Fibroblast of villous mesenchyme (primary cell): ENCODE data around the gene RGL3. TPM values are rescaled to one million over a fixed set of nuclear protein-coding genes. Genes with fewer than 3 reads are reported as not detected.
"Not testable (repeated sequence)": the region's sequence is repeated elsewhere in the genome, so short reads cannot be mapped to it uniquely, and the experiment has no call there.

Experiments used
- DNase-seq: peaks from one replicate; pipeline ENCODE4 v3.0.0-alpha.2; 2010; ENCODE audit warnings: low read depth
- H3K4me3 ChIP-seq: 2 replicates; pipeline ENCODE4 v1.5.1; 2011; ENCODE audit warnings: low read depth, mild to moderate bottlenecking, low read length
- total RNA-seq: library from RNA; depleted of rRNA; stranded (reverse); fragments of >200 nt; gene quantifications from 2 replicates; pipeline ENCODE4 v1.2.3, GENCODE V29; 2012
- TF ChIP-seq, protein P1 (sequence below): IDR thresholded peaks from 2 replicates; pipeline ENCODE4 v1.5.1; 2012; ENCODE audit warnings: low read depth, mild to moderate bottlenecking, low read length; ENCODE audit not compliant: insufficient read depth

The RGL3 gene, protein sequence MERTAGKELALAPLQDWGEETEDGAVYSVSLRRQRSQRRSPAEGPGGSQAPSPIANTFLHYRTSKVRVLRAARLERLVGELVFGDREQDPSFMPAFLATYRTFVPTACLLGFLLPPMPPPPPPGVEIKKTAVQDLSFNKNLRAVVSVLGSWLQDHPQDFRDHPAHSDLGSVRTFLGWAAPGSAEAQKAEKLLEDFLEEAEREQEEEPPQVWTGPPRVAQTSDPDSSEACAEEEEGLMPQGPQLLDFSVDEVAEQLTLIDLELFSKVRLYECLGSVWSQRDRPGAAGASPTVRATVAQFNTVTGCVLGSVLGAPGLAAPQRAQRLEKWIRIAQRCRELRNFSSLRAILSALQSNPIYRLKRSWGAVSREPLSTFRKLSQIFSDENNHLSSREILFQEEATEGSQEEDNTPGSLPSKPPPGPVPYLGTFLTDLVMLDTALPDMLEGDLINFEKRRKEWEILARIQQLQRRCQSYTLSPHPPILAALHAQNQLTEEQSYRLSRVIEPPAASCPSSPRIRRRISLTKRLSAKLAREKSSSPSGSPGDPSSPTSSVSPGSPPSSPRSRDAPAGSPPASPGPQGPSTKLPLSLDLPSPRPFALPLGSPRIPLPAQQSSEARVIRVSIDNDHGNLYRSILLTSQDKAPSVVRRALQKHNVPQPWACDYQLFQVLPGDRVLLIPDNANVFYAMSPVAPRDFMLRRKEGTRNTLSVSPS
- 0.32 and 1.3 TPM in 2 replicates for total RNA-seq

DNA sequence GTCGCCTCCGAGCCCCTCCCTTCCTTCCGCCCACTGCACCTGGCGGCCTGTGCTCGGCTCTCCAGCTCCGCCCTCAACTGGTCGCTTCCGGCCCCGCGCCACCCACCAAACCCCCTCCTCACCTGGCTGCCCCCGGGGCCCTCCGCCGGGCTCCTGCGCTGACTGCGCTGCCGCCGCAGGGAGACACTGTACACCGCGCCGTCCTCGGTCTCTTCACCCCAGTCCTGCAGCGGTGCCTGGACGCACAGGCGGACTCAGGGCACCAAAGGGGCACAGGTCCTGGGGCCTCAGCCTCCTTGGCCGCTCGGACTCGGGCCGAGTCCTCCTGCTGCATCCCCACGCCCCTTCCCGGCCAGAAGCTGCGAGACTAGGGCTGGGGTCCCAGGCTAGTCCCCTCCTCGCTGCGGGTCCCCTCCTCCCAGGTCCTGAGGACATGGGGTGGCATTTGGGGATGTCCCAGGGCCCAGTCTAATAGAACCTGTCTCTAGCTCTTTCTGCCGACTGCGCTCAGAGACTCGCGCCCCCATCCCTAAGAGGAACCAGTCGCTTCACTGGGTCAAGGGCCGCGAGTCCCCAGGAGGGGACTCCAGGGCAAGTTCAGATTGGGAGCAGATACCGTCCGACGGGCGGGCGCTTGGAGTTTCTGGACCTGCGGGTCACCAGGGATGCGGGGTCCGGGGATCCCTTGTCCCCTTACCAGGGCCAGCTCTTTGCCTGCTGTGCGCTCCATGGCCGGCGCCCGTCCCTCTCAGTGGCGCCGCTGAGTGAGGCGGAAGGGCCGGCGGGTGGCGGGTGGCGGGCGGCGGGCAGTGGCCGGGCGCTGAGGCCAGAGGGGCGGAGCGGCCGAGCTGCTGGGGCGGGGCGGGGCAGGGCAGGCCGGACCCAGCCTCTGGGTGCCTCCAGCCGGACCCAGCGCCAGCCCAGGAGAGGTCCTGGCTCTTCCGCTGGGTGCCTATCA lies at the start of gene RGL3:
Gene RGL3, minus strand, starts transcription at position 766 of the 958 bp plus-strand sequence. Its CDS starts 36 bp downstream, at position 730.
- DNase-seq = no peak
- peak within 1 kb of the TSS; percentile 62 for H3K4me3 ChIP-seq
- TF ChIP-seq, protein P1, sequence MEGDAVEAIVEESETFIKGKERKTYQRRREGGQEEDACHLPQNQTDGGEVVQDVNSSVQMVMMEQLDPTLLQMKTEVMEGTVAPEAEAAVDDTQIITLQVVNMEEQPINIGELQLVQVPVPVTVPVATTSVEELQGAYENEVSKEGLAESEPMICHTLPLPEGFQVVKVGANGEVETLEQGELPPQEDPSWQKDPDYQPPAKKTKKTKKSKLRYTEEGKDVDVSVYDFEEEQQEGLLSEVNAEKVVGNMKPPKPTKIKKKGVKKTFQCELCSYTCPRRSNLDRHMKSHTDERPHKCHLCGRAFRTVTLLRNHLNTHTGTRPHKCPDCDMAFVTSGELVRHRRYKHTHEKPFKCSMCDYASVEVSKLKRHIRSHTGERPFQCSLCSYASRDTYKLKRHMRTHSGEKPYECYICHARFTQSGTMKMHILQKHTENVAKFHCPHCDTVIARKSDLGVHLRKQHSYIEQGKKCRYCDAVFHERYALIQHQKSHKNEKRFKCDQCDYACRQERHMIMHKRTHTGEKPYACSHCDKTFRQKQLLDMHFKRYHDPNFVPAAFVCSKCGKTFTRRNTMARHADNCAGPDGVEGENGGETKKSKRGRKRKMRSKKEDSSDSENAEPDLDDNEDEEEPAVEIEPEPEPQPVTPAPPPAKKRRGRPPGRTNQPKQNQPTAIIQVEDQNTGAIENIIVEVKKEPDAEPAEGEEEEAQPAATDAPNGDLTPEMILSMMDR = no peak

DNA sequence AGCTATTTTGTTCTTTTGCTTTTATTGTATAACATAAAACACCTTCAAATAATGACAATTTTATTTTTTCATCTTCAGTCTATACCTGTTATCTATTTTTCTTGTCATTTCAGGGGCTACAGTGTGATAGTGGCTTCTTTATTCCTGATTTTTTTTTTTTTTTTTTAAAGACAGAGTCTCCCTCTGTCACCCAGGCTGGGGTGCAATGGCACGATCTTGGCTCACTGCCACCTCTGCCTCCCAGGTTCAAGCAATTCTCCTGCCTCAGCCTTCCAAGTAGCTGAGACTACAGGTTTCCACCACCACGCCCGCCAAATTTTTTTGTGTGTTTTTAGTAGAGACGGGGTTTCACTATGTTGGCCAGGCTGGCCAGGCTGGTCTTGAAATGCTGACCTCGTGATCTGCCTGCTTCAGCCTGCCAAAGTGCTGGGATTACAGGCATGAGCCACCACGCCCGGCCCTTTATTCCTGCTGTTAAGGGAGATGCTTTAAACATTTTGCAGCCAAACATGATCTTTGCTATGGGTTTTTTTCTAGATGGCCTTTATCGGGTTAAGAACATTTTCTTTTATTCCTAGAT lies 49.2 kb upstream of the RGL3 start:
- H3K4me3 ChIP-seq, DNase-seq: not testable (repeated sequence)

DNA sequence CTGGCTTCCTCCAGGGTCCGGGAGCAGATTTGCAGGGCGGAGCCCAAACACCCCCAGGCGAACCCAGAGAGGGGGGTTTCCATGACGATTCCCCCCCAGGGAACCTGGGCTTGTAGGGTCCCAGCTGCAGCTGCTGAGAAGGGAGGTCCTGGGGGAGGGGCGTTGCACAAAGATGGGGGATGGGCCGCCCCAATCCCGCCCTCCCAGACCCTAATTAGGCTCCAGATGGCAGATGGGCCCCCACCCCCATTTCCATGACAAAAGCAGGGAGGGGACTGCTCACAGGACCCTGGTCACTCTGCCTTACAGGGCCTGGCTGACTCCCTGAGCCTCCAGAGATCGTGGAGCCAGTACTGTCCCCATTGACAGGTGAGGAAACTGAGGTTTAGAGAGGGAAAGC lies 46.5 kb upstream of the RGL3 start:
- DNase-seq = no peak
- no peak overlapping the region for H3K4me3 ChIP-seq
- TF ChIP-seq, protein P1 = no peak

DNA sequence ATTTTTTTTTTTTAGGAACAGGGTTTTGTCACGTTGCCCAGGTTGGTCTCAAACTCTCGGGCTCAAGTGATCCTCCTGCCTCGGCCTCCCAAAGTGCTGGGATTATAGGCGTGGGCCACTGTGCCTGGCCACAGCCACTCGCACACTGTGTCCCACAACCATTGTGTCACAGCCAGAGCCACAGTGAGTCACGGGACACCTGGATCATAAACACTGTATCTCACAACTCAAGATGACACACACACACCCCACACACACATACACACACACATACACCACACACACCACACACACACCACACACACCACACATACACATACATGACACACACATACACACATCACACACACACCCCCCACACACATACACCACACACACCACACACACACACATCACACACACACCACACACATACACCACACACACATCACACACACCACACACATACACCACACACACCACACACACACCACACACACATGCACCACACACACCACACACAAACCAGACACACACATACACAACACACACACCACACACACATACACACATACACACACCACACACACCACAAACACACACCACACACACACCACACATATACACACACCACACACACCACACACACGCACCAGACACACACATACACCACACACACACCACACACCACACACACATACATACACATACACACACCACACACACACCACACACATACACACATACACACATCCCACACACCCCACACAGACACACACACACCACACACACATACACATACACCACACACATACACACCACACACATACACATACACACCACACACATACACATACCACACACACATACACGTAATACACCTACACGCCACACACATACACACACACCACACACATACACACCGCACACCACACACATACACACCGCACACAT lies 45.5 kb upstream of the RGL3 start:
- TF ChIP-seq, protein P1 = no peak
- H3K4me3 ChIP-seq = no peak overlapping the region
- DNase-seq = no peak

DNA sequence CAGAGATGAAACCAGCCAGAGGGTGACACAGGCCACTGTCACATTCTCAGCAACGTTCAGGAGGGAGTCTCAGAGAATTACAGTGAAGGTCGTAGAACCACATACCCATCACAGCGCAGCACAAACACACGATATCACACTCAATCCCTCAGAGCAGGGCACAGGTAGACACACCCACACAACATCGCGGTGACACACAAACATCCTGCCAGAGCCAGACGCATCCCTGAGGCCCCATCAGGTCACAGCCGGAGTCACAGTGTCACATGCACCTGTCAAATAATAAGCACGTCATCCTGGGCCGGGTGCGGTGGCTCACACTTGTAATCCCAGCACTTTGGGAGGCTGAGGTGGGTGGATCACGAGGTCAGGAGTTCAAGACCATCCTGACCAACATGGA lies 44.3 kb upstream of the RGL3 start:
- H3K4me3 ChIP-seq = no peak overlapping the region
- TF ChIP-seq, protein P1 = no peak
- DNase-seq = no peak

DNA sequence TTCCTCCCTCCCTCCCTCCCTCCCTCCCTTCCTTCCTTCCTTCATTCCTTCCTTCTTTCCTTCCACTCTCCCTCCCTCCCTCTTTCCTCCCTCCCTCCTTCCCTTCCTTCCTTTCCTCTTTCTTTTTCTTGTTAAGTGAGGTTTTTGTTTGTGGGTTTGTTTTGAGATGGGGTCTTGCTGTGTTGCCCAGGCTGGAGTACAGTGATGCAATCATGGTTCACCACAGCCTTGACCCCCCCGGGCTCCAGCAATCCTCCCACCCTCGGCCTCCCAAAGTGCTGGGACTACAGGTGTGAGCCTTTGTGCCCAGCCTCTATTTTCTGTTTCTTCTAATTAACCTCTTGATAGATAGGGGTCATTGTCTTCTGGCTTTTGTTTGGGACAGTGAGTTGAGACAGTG lies 42.3 kb upstream of the RGL3 start:
- TF ChIP-seq, protein P1 = no peak
- DNase-seq = no peak
- H3K4me3 ChIP-seq = no peak overlapping the region
